ENCODE measurements around the gene RAB37. TPM values are rescaled to one million over a fixed set of nuclear protein-coding genes. Genes with fewer than 3 reads are reported as not detected.

Gene RAB37
- total and polyA plus RNA-seq, 2 of the 8 experiments (the other 6 are each of a cell fraction or from before 2014, with no cell fraction given), result 5.5 to 6.1 TPM

GRCh38 chr17:74731347-74731605, 5.8 kb upstream of the RAB37 start (continued):
- no peak for TF ChIP-seq CHD7 (IDR thresholded peaks at IDR 0.05; ENCODE audit: insufficient replicate concordance, low read length)
- no peak for TF ChIP-seq ATF3 (IDR thresholded peaks at IDR 0.05; ENCODE audit: insufficient read depth, low read depth, low read length)
- TF ChIP-seq SUZ12 (IDR thresholded peaks at IDR 0.05; ENCODE audit: low read length), result no peak

Measured in H1 (cell line).